ENCODE data around the gene APRT.
A peak's percentile ranks its signal among the peaks of the same experiment; 100 is the strongest.

Gene APRT

GRCh38 chr16:88812513-88813268 is 963 bp upstream of the APRT start:
- Mint-ChIP-seq H3K27me3 (ENCODE audit: low read depth) (no peaks in the 10 kb centered on the region), H3K9me3 (no peaks in the 10 kb centered on the region), H3K27ac (peak overlapping the region; percentile 92), H3K4me3 (peak overlapping the region; percentile 85), H3K36me3 (ENCODE audit: low read depth) (peaks cover 22% of the 10 kb centered on the region), H3K4me1 (ENCODE audit: low read depth) (peaks cover 13% of the 10 kb centered on the region)
- no peak for DNase-seq (ENCODE audit: low spot score)

GRCh38 chr16:88810912-88811768 is 588 bp downstream of the APRT start:
- Mint-ChIP-seq H3K4me3 (peak overlapping the region; percentile 90), H3K4me1 (ENCODE audit: low read depth) (peaks cover 13% of the 10 kb centered on the region), H3K36me3 (ENCODE audit: low read depth) (peaks cover 27% of the 10 kb centered on the region), H3K27ac (peak overlapping the region; percentile 92), H3K27me3 (ENCODE audit: low read depth) (no peaks in the 10 kb centered on the region), H3K9me3 (no peaks in the 10 kb centered on the region)
- DNase-seq (ENCODE audit: low spot score), result peak; percentile 70

GRCh38 chr16:88810166-88810911 is 1.4 kb downstream of the APRT start:
- Mint-ChIP-seq H3K36me3 (ENCODE audit: low read depth) (peaks cover 27% of the 10 kb centered on the region), H3K27me3 (ENCODE audit: low read depth) (no peaks in the 10 kb centered on the region), H3K27ac (peak overlapping the region; percentile 85), H3K9me3 (no peaks in the 10 kb centered on the region), H3K4me3 (peak overlapping the region; percentile 90), H3K4me1 (ENCODE audit: low read depth) (peaks cover 13% of the 10 kb centered on the region)
- DNase-seq (ENCODE audit: low spot score), result no peak

GRCh38 chr16:88809676-88810165 is 2.0 kb downstream of the APRT start:
- H3K4me3 Mint-ChIP-seq, result peak overlapping the region; percentile 90
- H3K36me3 Mint-ChIP-seq (ENCODE audit: low read depth), result peaks cover 27% of the 10 kb centered on the region
- H3K9me3 Mint-ChIP-seq, result no peaks in the 10 kb centered on the region
- DNase-seq (ENCODE audit: low spot score), result no peak
- H3K27ac Mint-ChIP-seq, result peak overlapping the region; percentile 85
- H3K27me3 Mint-ChIP-seq (ENCODE audit: low read depth), result no peaks in the 10 kb centered on the region
- H3K4me1 Mint-ChIP-seq (ENCODE audit: low read depth), result peaks cover 13% of the 10 kb centered on the region

GRCh38 chr16:88809068-88809675 is 2.6 kb downstream of the APRT start:
- peak overlapping the region; percentile 41 for H3K27ac Mint-ChIP-seq
- H3K4me1 Mint-ChIP-seq (ENCODE audit: low read depth), result peaks cover 13% of the 10 kb centered on the region
- H3K27me3 Mint-ChIP-seq (ENCODE audit: low read depth), result no peaks in the 10 kb centered on the region
- H3K4me3 Mint-ChIP-seq, result peak overlapping the region; percentile 55
- no peak for DNase-seq (ENCODE audit: low spot score)
- H3K9me3 Mint-ChIP-seq, result no peaks in the 10 kb centered on the region
- H3K36me3 Mint-ChIP-seq (ENCODE audit: low read depth), result peaks cover 29% of the 10 kb centered on the region

- peaks cover 30% of the 10 kb centered on the region for H3K36me3 Mint-ChIP-seq (ENCODE audit: low read depth)
- DNase-seq (ENCODE audit: low spot score), result no peak
- no peaks in the 10 kb centered on the region for H3K27me3 Mint-ChIP-seq (ENCODE audit: low read depth)
- peak overlapping the region; percentile 45 for H3K4me3 Mint-ChIP-seq
- H3K27ac Mint-ChIP-seq, result peak overlapping the region; percentile 45
- H3K9me3 Mint-ChIP-seq, result no peaks in the 10 kb centered on the region
- H3K4me1 Mint-ChIP-seq (ENCODE audit: low read depth), result peaks cover 9% of the 10 kb centered on the region
Measured at GRCh38 chr16:88807626-88808453, 3.9 kb downstream of the APRT start.

- H3K4me3 Mint-ChIP-seq, result no peak overlapping the region
- no peaks in the 10 kb centered on the region for H3K27me3 Mint-ChIP-seq (ENCODE audit: low read depth)
- H3K9me3 Mint-ChIP-seq, result no peaks in the 10 kb centered on the region
- DNase-seq (ENCODE audit: low spot score), result no peak
- H3K36me3 Mint-ChIP-seq (ENCODE audit: low read depth), result peaks cover 30% of the 10 kb centered on the region
- peaks cover 6% of the 10 kb centered on the region for H3K4me1 Mint-ChIP-seq (ENCODE audit: low read depth)
- no peak overlapping the region for H3K27ac Mint-ChIP-seq
Measured at GRCh38 chr16:88807142-88807625, 4.5 kb downstream of the APRT start.

GRCh38 chr16:88806491-88807111 is 5.1 kb downstream of the APRT start:
- H3K4me1 Mint-ChIP-seq (ENCODE audit: low read depth), result peaks cover 6% of the 10 kb centered on the region
- no peak overlapping the region for H3K4me3 Mint-ChIP-seq
- H3K27ac Mint-ChIP-seq, result no peak overlapping the region
- no peaks in the 10 kb centered on the region for H3K9me3 Mint-ChIP-seq
- no peak for DNase-seq (ENCODE audit: low spot score)
- H3K36me3 Mint-ChIP-seq (ENCODE audit: low read depth), result peaks cover 30% of the 10 kb centered on the region
- H3K27me3 Mint-ChIP-seq (ENCODE audit: low read depth), result no peaks in the 10 kb centered on the region

- Mint-ChIP-seq H3K4me1 (ENCODE audit: low read depth) (peaks cover 10% of the 10 kb centered on the region), H3K36me3 (ENCODE audit: low read depth) (peaks cover 30% of the 10 kb centered on the region), H3K9me3 (no peaks in the 10 kb centered on the region), H3K27me3 (ENCODE audit: low read depth) (no peaks in the 10 kb centered on the region), H3K27ac (no peak overlapping the region), H3K4me3 (peak overlapping the region; percentile 79)
- no peak for DNase-seq (ENCODE audit: low spot score)
Measured at GRCh38 chr16:88805887-88806393, 5.8 kb downstream of the APRT start.

GRCh38 chr16:88805340-88805715 is 6.4 kb downstream of the APRT start:
- Mint-ChIP-seq H3K36me3 (ENCODE audit: low read depth) (peaks cover 28% of the 10 kb centered on the region), H3K27ac (no peak overlapping the region), H3K4me1 (ENCODE audit: low read depth) (peaks cover 16% of the 10 kb centered on the region), H3K4me3 (peak overlapping the region; percentile 79), H3K27me3 (ENCODE audit: low read depth) (no peaks in the 10 kb centered on the region), H3K9me3 (no peaks in the 10 kb centered on the region)
- DNase-seq (ENCODE audit: low spot score), result no peak

- peak overlapping the region; percentile 45 for H3K27ac Mint-ChIP-seq
- peaks cover 27% of the 10 kb centered on the region for H3K36me3 Mint-ChIP-seq (ENCODE audit: low read depth)
- H3K4me1 Mint-ChIP-seq (ENCODE audit: low read depth), result peaks cover 17% of the 10 kb centered on the region
- H3K4me3 Mint-ChIP-seq, result peak overlapping the region; percentile 79
- DNase-seq (ENCODE audit: low spot score), result no peak
- no peaks in the 10 kb centered on the region for H3K9me3 Mint-ChIP-seq
- no peaks in the 10 kb centered on the region for H3K27me3 Mint-ChIP-seq (ENCODE audit: low read depth)
Measured at GRCh38 chr16:88804552-88805339, 7.0 kb downstream of the APRT start.

- H3K36me3 Mint-ChIP-seq (ENCODE audit: low read depth), result peaks cover 23% of the 10 kb centered on the region
- DNase-seq (ENCODE audit: low spot score), result no peak
- H3K9me3 Mint-ChIP-seq, result no peaks in the 10 kb centered on the region
- H3K4me3 Mint-ChIP-seq, result peak overlapping the region; percentile 79
- no peaks in the 10 kb centered on the region for H3K27me3 Mint-ChIP-seq (ENCODE audit: low read depth)
- peaks cover 18% of the 10 kb centered on the region for H3K4me1 Mint-ChIP-seq (ENCODE audit: low read depth)
- peak overlapping the region; percentile 45 for H3K27ac Mint-ChIP-seq
Measured at GRCh38 chr16:88804173-88804551, 7.6 kb downstream of the APRT start.
